Measurements from ENCODE around the gene CCNY. TPM values are rescaled to one million over a fixed set of nuclear protein-coding genes. Genes with fewer than 3 reads are reported as not detected.

CCNY gene
- total and polyA plus RNA-seq, 8 donors, result 10.6 to 41.7 (median 26.6) TPM

DNA sequence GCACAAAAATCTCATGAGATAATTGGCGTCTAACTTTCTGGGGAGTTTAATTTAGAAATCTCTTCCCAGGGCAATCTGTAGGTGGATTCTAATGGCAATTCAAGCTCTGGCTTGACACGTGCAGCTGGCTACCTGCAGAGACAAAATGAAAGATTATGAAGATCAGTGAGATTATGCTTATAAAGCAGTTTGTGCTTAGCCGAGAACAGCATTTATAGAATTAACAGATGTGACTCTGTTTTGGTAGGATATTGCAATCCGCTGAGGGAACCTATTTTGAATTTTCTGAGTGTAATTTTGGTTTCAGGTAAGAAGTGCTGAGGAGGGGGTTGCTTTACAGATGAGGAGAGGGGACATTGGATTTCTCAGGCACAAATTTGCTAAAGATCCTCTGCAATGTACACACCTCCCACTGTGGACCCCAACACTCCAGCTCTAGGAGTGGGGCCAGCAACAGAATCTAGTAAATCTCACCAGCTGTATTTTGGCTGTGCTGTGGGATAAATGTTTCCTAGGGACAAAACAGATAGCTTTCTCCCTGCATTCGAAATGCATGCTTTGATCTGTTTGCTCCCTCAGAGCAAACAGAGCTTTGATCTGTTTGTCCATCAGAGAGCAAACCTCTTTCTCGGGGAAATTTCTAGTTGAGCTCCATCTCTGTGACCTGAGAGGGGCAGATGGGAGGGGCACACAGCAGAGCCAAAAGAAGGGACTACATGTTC lies 276.2 kb downstream of the CCNY start:
- no peak overlapping the region for H3K27ac ChIP-seq
- 41 to 43% methylated on average over 6 of the region's 6 CpGs for WGBS, 2 donors
- no peaks in the 10 kb centered on the region for H3K9me3 ChIP-seq
- no peak overlapping the region for H3K4me3 ChIP-seq
- no peak for ATAC-seq
- no peaks in the 10 kb centered on the region for H3K4me1 ChIP-seq
- no peak for DNase-seq
- no peak for FAIRE-seq
- intact Hi-C loops (cut with DNase I), result no loop called here
- no peaks in the 10 kb centered on the region for H3K27me3 ChIP-seq
- no peaks in the 10 kb centered on the region for H3K36me3 ChIP-seq
- TF ChIP-seq, protein P1, sequence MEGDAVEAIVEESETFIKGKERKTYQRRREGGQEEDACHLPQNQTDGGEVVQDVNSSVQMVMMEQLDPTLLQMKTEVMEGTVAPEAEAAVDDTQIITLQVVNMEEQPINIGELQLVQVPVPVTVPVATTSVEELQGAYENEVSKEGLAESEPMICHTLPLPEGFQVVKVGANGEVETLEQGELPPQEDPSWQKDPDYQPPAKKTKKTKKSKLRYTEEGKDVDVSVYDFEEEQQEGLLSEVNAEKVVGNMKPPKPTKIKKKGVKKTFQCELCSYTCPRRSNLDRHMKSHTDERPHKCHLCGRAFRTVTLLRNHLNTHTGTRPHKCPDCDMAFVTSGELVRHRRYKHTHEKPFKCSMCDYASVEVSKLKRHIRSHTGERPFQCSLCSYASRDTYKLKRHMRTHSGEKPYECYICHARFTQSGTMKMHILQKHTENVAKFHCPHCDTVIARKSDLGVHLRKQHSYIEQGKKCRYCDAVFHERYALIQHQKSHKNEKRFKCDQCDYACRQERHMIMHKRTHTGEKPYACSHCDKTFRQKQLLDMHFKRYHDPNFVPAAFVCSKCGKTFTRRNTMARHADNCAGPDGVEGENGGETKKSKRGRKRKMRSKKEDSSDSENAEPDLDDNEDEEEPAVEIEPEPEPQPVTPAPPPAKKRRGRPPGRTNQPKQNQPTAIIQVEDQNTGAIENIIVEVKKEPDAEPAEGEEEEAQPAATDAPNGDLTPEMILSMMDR (IDR thresholded peaks at IDR 0.05), result no peak

- Histone ChIP-seq H3K4me1 (no peaks in the 10 kb centered on the region), H3K27ac (no peak overlapping the region), H3K27me3 (no peaks in the 10 kb centered on the region), H3K9me3 (no peaks in the 10 kb centered on the region), H3K36me3 (no peaks in the 10 kb centered on the region), H3K4me3 (no peak overlapping the region)
- no peak for FAIRE-seq
- ATAC-seq, result no peak
- TF ChIP-seq, protein P1 (IDR thresholded peaks at IDR 0.05), result no peak
- DNase-seq, result no peak
- WGBS, 2 donors, result 39 to 55% methylated on average over 2 of the region's 2 CpGs
- intact Hi-C loops (cut with DNase I), result no loop called here
These were observed 276.8 kb downstream of the CCNY start for GRCh38 chr10:35613107-35613440.

DNA sequence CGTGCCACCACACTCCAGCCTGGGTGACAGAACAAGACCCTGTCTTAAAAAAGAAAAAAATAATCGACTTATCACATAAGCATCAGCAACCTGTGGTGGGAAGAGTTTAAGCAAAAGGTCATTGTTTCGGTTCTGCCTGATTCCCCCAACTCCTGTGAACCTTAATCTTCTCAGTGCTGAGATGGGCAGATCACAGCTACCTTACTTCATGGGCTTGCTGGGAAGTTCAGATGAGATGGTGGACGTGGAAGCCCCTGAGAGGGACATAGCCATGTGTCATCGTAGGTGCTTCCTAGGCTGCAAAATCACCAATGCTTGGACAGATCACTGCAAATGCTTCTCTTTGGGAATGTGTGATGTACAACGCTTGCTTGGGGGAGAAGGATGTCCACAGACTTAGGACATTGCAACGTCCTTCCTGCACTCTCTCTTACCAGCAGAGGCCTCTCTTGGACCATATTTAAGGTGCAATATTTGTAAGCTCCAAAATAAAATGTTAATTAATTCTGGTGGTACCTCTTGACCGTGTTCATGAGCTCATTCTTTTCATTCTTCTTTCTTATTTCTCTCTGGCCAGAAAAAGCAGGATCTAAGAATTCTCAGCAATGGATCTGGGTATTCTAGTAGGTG lies 277.4 kb downstream of the CCNY start:
- no peak overlapping the region for H3K4me3 ChIP-seq
- no peaks in the 10 kb centered on the region for H3K4me1 ChIP-seq
- DNase-seq, result no peak
- TF ChIP-seq, protein P1 (IDR thresholded peaks at IDR 0.05), result no peak
- no peaks in the 10 kb centered on the region for H3K9me3 ChIP-seq
- no peak overlapping the region for H3K27ac ChIP-seq
- 34 to 44% methylated on average over 8 of the region's 8 CpGs for WGBS, 2 donors
- no peak for FAIRE-seq
- no peak for ATAC-seq
- H3K36me3 ChIP-seq, result no peaks in the 10 kb centered on the region
- H3K27me3 ChIP-seq, result no peaks in the 10 kb centered on the region
- intact Hi-C loops (cut with DNase I), result no loop called here

DNA sequence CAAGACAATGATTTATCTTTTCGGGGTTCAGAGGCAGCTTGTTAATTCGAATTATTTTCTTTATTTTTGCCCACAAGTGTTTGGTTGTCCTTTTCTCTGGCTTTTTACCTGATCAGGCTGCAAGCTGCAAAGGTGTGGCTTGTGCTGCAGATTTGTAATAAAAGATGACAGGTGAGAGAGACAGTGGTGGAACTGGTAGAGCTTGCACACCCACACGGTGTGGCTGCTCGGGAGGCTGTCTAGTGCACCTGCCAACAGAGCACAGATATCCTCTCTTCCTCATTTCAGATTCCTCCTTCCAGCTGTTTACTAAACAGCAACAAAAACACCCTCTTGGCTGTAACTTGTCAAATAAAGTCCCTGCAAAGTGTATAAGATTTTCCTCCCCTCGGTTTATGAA lies 278.0 kb downstream of the CCNY start:
- FAIRE-seq (no peak), ATAC-seq (no peak)
- intact Hi-C loops (cut with DNase I), result no loop called here

More for the DNA sequence above, 278.0 kb downstream of the CCNY start:
- H3K9me3 ChIP-seq, result no peaks in the 10 kb centered on the region
- no peaks in the 10 kb centered on the region for H3K4me1 ChIP-seq
- no peak overlapping the region for H3K27ac ChIP-seq
- no peak overlapping the region for H3K4me3 ChIP-seq
- no peaks in the 10 kb centered on the region for H3K27me3 ChIP-seq
- WGBS, 2 donors, result 24 to 31% methylated on average over 5 of the region's 5 CpGs
- H3K36me3 ChIP-seq, result no peaks in the 10 kb centered on the region
- no peak for DNase-seq
- TF ChIP-seq, protein P1 (IDR thresholded peaks at IDR 0.05), result no peak

Other genes with a start within 250 kb of the CCNY start
- gene CUL2, start 246.2 kb upstream of the CCNY start, total RNA-seq, result 10 to 100 TPM in 5 of 6 donors, 1 to 10 TPM in 1; 8.3 to 20.0 (median 13.2) TPM
- gene CUL2, start 246.2 kb upstream of the CCNY start, polyA plus RNA-seq, result 1 to 10 TPM; 3.6 to 7.6 TPM
- 10 to 100 TPM in 4 of 6 donors, 1 to 10 TPM in 2; 8.5 to 15.0 (median 11.3) TPM for gene CREM, start 209.7 kb upstream of the CCNY start, total RNA-seq
- gene CREM, start 209.7 kb upstream of the CCNY start, polyA plus RNA-seq, result 10 to 100 TPM; 14.9 to 21.9 TPM